Fibroblast of skin of right quadriceps (primary cell): ENCODE measurements around the gene TMEM167A.

Experiments
- DNase-seq: peaks from one replicate; pipeline ENCODE4 v3.0.0-alpha.2; 2013

Gene TMEM167A

DNA sequence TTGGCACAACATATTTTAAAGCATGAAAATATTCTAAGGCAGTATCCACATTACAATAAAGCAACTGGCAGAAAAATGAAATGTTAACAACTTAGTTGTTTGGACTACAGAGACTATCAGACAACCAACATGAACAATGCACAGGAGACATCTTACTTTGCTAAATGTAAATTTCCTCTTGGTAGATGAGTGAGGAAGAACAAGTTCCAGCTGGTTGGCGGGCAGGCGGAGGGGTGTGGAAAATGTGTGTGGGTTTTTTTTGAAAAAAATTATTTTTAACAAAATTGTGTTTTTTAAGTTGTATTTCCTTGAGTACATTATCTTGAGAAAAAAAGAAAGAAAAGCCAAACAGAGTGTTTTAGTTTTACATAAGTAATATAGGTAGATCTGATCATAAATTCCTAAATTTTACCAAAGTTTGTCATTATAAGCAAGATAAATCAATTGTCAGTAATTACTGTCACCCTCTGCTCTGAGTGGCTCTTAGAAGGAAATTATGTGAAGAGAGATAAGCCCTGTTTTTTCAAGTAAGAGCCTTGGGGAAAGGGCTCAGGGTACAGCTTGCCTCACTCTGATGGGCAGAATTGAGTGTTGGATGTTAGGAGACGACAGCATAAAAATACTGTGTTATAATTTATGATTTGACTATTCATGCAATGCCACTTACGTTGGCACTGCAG, 42.5 kb downstream of the TMEM167A start:
- no peak for DNase-seq

- DNase-seq, result no peak
Observed at GRCh38 chr5:83034036-83034435, 43.2 kb downstream of the TMEM167A start.

GRCh38 chr5:83031381-83031780, 45.8 kb downstream of the TMEM167A start:
- DNase-seq, result no peak

DNA sequence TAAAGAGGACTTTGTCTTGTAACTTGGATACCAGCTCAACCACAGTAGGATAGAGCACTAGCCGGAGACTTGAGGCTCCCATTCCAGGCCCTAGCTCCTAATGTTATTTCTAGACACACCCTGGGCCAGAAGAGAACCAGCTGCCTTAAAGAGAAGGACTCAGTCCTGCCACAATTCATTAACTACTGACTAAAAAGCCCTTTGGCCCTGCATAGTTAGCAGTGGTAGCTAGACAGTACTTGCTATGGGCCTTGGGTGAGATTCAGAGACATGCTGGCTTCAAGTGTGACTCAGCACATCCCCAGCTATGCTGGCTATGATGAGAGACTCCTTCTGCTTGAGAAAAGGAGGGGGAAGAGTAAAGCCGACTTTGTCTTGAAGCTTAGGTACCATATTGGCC, 47.3 kb downstream of the TMEM167A start:
- peak; percentile 44 for DNase-seq

- no peak for DNase-seq
Observed at GRCh38 chr5:83026930-83027687, 50.1 kb downstream of the TMEM167A start.

DNA sequence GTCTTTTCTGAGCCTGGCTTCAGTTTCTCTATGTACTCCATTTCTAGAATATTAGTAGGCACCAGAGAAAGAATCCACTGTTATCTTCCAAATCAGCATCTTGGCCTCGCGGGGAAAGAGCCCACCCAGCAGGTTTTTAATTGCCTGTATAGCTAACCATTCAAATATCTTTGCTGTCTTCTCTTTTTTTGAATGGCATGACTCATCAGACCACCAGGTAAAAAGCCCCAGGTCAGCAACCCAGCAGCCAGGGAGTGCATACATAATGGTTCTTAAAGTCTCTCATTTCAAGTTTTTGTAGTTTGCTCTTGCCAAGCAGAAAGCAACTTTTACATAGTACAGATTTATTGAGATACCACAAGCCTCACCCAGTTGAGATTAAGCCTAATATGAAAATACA, 50.7 kb downstream of the TMEM167A start:
- DNase-seq, result no peak

GRCh38 chr5:83025690-83026478, 51.3 kb downstream of the TMEM167A start:
- no peak for DNase-seq

GRCh38 chr5:83022334-83022733, 54.9 kb downstream of the TMEM167A start:
- no peak for DNase-seq

DNA sequence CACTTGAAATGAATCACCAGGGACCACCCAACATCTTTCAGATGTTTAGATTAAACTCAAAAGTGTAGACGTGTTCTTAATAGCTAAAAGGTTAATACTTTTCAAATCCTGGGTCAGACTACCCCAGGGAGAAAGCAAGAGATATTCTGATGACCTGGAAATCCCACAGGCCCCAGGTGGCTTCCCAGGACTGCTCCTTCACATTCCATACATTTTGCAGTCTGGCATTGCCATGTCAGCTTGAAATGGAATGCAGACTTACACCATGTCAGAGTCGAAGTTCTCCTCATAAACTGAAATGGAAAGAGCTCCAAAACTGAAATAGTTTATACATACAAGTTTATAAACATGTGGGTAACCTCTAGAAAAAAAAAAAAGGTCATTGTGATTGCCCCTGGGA, 61.5 kb downstream of the TMEM167A start:
- DNase-seq, result no peak

- DNase-seq, result no peak
Observed at GRCh38 chr5:83011985-83012384, 65.2 kb downstream of the TMEM167A start.

DNA sequence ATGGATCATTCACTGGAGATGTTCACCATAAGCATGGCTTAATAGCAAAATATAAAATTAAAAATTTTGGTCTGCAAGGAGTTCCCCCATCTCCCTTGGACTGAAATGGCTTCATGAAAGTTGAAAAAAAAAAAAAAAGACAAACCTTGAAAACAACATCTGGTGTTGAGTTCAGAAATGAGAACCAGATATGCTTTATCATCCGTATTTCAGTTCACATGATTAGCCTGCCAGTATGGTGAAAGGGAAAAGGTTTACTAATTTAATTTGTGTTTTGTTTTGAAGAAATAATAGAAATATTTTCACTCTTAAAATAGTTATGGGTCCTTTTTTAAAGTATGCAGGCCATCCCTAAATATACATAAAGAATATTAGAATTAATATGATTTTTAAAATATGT, 67.8 kb downstream of the TMEM167A start:
- no peak for DNase-seq

GRCh38 chr5:83007755-83008154, 69.4 kb downstream of the TMEM167A start:
- no peak for DNase-seq

- DNase-seq, result no peak
Observed at GRCh38 chr5:83006683-83007283, 70.4 kb downstream of the TMEM167A start.

DNA sequence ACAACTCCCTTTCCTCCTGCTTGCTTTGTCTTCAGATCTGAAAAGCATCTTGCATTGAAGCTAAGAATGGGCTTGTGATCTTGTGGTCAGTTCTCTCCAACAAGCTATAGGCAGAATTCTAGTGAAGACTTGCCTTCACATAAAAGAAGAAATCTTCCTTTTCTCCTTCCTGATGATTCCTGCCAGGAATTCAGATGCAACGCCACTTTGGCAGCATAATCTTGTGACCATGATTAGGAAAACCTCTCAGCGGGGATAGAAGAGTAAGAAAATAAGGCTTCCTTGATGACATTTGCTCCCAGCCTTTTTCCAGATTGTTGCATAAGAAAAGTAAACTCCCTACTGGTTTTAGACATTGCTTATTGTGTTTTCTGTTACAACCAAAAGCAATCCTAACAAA, 73.4 kb downstream of the TMEM167A start:
- DNase-seq, result no peak
